Amygdala (tissue), 56 donors: ENCODE data around the gene MARK3.

Experiments used
- DNase-seq, 56 donors: peaks; one replicate each; lab custom pipeline; 2025; lab: John Stamatoyannopoulos, UW

Gene MARK3

GRCh38 chr14:103532216-103533136, 147.3 kb downstream of the MARK3 start:
- DNase-seq: no peak

DNA sequence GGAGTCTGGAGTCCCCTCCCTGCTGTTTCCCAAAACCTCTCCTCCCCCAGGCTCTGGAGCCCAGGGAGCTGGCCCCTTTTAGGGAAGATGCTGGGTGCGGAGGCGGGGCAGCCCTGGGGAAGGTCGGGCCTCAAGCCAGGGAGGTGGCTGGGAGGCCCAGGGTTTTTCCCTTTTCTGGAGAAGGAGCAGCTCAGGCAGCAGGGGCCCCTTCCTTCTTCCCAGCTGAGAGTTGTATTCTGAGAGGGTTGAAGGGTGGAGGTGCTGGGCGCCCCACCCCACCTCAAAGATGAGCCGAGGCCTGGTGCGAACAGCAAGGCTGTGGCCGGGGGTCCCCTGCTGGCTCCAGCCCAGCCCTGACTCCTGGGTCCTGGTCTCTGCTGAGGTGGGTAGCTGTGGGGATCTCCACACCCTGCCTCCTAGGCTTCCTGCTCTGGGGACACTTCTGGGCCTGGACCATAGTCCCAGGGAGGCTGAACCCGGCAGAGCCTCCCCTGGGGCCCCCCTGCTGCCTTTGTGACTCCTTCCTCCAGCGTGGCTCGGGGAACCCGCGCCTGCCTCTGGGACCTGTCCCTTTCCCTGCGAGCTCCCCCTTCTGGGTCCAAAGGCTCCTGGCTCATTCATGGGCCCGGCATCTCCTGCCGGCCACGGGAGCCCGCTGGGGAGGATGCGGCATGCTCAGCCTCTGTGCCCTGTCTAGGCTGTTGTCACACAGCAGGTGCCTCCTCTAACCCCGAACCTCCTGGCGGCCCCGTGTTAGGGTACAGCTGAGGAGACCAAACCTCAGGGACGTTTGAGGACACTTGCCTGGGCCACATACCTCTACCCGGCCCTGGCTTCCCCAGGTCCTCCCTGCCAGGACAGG, 148.2 kb downstream of the MARK3 start:
- no peak for DNase-seq

GRCh38 chr14:103533999-103534575, 148.9 kb downstream of the MARK3 start:
- DNase-seq: peak in 20 of 56 donors; percentile 30 to 75 (median 57)

GRCh38 chr14:103534576-103535061, 149.4 kb downstream of the MARK3 start:
- no peak for DNase-seq

- no peak for DNase-seq
Observed at GRCh38 chr14:103535081-103535890, 150.1 kb downstream of the MARK3 start.

GRCh38 chr14:103535891-103536565, 150.8 kb downstream of the MARK3 start:
- no peak for DNase-seq

DNA sequence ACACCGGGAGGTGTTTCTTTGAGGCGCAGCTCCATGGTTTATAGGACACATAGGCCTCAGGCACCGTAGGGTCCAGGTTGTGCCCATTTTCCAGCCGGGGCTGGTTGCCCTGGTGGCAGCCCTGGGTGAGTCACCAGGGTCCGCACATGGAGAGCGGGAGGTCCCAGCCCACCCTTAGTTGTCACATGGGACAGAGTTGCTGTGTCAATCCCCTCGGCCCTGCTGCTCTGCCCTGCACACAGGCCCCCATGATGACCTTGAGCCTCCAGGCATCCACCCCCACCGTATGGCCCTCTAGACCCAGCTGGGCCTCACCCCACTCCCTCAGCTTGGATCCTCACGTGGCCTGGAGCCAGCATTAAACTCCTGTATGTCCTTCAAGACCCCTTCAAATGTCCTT, 151.5 kb downstream of the MARK3 start:
- DNase-seq: no peak

- DNase-seq: no peak
Observed at GRCh38 chr14:103537175-103537990, 152.2 kb downstream of the MARK3 start.

GRCh38 chr14:103538291-103539055, 153.3 kb downstream of the MARK3 start:
- peak in 10 of 56 donors; percentile 23 to 65 (median 53) for DNase-seq

DNA sequence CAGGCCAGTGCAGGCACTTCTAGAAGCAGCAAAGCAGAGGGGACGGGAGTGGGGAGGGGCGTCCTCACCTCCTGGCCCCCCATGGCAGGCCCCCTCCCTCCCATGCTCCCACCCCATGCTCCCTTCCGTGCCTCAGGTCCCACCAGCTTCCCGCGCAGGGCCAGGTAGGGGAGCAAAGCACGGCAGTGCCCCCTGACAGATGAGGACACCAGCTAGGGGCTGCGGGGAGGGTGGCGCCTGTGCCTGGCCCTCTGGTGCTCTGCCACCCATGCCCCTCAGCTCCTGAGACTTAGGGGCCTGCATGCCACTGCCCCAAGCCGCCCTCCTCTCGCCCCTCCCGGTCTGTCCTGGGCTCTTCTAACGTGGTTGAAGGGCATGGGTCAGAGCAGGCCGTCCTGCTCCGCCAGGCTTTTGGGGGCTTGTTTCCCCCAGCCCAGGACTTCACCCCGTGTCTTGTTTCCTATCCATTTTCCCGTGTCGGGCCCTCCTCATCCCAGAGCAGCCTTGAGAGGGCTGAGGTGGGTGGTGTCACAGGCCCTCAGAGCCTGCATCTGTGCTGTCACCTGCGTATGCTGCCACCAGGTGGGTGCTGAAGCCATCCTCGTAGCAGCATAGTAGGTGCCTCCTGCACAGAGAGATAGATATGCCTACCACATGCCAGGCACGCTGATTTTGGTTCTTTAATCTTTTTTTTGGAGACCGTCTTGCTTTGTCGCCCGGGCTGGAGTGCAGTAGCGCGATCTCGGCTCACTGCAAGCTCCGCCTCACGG, 154.0 kb downstream of the MARK3 start:
- no peak for DNase-seq

DNA sequence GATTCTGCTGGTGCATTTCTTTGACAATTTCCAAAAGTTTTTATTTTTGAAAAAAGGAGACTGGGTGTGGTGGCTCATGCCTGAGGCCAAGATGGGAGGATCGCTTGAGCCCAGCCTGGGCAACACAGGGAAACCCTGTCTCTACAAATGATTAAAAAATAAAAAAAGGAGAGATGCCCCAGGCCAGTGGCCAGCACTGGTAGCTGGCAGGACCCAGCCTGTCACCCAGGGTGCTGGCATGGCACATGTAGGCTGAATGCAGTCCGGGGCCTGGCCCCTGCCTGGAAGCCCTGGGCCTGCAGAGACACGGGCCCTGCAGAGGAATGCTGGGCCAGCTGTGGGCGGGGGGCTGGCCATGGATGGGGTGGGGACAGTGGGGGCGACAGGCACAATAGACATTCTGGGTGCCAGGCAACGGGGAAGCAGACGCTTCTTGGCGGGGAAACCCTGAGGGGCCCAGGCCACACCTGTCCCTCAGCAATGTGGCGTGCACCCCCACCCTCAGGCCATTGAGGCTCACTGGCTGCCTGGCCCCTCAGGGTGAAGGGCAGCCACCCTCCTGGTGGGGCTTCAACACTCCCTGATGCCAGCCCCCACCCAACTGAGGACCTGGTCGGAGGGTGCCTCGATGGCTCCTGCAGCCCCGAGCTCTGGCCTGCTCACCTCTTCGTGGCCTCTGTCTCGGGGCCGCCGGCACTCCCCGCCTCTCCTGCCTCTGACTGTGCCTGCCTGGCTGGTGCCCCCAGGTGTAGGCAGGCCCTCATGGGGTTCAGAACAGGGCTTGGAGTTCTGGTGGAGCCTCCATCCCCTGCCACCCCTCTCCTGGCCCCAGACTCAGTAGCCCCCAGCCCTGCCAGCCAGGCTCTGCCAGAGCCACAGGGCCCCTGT, 155.8 kb downstream of the MARK3 start:
- DNase-seq: peak in 3 of 56 donors; percentile 26 to 53 (median 33)

DNA sequence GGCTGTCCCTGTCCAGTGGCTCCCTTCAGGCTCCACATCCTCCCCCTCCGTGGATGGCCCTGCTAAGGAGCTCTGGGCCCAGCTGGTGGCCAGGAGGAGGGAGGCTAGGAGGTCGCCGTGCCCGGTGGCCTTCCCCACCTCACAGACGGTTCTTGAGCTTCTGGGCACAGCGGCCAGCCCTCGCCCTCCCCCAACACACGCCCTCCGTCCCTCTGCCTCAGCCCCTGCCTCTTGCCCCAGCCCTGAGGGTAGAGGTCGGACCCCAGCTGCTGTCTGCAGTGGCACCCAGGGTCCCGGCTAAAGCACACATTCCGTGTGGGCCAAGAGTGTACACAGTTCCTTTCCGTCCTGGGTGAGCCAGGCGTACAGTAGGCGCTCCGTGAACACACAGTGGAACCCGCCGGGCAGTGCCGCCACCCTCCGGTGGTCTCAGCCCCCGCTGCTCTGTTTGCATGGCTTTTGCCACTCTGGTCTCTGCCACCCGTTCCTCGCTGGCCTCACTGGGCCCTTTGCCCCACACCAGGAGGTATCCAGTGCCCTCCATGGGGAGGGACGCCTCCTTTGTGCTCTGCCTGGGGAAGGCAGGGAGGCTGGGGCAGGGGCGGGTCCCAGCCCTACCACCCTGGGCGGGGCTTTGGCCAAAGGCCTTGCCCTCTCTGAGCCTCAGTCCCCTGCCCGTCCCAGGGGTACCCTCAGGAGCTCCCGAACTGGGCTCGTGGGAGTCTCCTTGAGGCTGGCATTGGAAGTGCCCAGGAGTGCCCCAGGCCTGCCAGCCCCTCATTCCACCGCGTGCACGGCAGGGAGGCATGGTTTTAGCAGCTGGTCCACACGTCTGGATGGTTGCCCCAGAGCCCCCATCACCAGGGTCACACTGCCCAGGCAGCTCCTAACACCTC, 156.7 kb downstream of the MARK3 start:
- DNase-seq: peak in 7 of 56 donors; percentile 59 to 76 (median 70)

DNA sequence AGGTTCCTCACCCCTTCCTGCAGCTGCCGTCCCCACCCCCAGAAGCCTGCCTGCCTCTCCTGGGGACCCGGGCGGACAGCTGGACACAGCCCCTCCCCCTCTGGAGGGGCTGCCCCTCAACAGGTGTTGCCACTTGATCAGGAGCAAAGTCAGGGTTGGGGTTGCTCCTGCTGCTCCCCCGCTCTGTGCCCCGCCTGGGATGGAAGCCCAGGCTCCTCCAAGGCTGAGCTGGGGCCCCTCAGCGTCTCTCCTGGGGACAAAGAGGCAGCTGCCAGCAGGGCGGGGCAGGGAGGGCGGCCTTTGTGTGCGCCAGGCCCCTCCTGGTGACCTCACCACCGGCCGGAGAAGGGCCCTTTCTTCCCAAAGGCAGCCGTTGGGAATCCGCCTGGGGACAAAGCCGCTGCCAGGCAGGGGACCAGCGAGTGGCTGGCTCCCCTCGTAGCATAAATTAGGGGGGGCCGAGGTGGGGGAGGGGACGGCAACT, 157.4 kb downstream of the MARK3 start:
- DNase-seq: peak in 55 of 56 donors; percentile 66 to 97 (median 88)

DNA sequence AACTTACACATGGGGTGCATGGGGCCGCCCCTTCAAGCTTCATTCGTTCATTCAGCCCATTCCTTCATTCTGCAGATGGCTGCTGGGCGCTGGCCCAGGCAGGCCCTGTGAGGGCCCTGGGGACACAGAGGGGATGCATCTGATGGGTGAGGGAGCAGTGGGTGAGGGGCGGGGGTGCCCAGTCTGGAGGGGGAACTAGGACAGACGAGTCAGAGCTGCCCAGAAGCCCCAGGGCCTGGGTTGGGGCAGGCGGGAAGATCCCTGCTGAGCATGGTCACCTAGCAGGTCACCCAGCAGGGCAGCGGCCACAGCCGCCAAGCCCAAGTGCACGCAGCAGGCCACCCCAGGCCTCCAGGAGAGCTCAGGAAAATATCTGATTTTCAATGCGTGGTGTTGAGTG, 157.9 kb downstream of the MARK3 start:
- DNase-seq: peak in 20 of 56 donors; percentile 66 to 87 (median 80)
